GM18867 (cell line): ENCODE data around the gene GRIP1.

Source experiments
- ATAC-seq: cut with Tn5 transposase; IDR thresholded peaks from one replicate; pipeline ENCODE4 v1.9.1; 2021; ENCODE audit warnings: mild to moderate bottlenecking, moderate library complexity; ENCODE audit not compliant: unreplicated experiment

GRIP1 gene

GRCh38 chr12:66694666-66695613 is 16.1 kb upstream of the GRIP1 start:
- no peak for ATAC-seq

- ATAC-seq, result peak; percentile 80
Observed at GRCh38 chr12:66693901-66694513, 15.1 kb upstream of the GRIP1 start.

GRCh38 chr12:66692986-66693385 is 14.1 kb upstream of the GRIP1 start:
- ATAC-seq, result no peak

GRCh38 chr12:66692170-66692569 is 13.3 kb upstream of the GRIP1 start:
- ATAC-seq, result no peak

DNA sequence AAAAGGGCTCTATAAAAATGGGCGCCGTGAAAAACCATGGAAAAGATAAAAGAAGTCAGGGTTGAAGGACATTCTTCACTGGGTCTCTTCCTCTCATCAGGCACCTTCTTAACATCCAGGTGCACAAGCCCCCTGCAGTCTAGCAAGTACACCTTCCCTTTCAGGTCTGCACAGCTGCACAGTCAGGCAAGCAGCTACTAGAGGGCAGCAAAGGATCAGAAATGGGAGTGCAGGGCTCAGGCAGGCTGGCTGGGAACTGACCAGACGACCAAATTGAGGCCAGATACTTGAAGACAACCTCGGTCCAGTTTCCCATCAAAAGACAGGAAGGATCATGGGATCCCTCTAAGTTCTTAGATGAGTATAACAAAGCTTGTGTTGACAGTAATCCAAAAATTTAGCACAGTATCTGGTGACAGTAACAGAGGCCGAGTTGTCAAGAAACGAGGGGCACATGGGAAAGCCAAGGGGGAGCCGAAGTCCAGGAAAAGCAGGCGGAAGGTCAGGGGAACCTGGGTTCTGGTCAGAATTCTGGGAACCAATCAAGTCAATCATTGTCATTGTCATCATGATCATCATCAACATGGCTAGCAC is 10.1 kb upstream of the GRIP1 start:
- ATAC-seq, result peak; percentile 85

DNA sequence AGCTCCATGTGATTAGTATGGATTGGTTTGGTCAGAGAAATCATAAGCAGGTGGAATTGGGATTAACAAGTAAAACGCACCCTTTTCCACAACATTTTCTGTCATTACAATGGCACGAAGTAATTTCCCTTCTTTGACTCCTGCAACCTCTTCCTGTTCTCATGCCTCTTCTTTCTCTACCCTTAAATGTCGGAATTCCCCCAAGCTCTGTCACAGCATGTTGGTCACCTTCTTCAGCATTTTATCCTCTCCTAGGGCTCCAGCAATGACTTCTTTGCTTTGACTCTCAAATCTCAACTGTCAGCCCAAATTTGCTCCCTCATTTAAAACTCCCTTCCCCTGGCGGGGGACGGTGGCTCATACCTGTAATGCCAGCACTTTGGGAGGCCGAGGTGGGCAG is 5.3 kb upstream of the GRIP1 start:
- ATAC-seq, result peak; percentile 44

DNA sequence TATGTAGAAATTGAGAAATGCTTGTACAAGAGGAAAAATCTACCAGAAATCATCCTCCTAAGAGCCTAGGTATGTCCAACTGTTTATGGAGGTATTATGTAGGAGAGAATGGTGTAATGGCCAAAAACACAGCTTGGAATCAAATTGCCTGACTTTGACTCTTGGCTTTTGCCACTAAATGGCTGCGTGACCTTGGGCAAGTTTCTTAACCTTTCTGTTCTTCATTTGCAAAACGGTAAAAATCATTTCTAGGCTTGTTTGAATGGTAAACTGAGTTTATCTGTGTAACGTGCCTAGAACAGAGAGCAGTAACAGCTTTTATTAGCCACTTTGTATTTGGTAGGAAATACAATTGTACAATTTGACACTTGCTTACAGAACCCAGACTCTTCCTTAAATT is 4.9 kb upstream of the GRIP1 start:
- ATAC-seq, result no peak

DNA sequence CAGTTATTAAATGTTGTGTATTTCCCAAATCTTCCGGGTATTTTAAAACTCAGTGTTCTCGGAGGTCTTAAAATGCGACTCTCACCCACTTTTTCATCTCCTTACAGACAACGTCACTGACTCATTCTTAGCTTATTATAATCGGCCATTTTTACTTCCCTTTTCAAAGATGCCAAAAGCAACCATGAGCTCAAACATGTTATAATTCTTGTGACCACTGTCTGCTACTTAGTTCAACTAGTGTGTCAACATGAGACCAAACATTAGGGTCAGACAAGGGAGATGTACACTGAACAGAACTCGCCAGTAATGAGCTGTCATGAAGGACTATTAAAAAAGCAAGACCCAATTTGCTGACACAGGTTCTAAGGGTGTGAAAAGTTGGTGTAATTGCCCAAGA is 4.2 kb upstream of the GRIP1 start:
- ATAC-seq, result no peak

- no peak for ATAC-seq
Observed at GRCh38 chr12:66679461-66680084, 697 bp upstream of the GRIP1 start.

- ATAC-seq, result no peak
Observed at GRCh38 chr12:66676241-66676640, 2.6 kb downstream of the GRIP1 start.

DNA sequence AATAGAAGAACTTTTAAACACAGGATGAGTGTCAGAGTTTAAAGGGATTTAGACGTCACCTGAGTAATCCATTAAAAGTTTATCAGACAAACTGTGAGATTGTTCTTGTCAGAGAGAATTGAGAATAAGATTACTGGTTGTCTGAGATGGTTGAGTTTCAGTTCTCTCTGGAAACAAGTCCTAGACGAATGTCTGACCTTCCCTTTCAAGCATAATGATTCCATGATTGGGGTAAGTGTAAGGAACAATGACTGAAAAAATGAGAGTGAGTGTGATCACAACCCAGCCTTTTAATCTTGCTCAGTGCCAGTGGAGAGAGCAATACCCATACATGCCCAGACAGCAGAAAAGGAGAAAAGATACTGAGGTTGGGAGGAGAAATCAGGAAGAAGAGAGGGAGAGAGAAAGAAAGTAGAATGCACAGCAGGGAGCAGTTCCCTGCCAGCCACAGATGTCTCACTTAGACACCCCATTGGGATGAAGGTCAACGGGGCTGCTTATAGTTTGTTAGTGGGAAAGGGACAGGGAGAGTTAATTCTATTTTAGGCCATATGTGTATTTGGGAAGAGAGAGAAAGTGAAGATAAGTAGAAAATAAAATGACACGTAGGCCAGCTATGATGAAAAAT is 4.3 kb downstream of the GRIP1 start:
- no peak for ATAC-seq

DNA sequence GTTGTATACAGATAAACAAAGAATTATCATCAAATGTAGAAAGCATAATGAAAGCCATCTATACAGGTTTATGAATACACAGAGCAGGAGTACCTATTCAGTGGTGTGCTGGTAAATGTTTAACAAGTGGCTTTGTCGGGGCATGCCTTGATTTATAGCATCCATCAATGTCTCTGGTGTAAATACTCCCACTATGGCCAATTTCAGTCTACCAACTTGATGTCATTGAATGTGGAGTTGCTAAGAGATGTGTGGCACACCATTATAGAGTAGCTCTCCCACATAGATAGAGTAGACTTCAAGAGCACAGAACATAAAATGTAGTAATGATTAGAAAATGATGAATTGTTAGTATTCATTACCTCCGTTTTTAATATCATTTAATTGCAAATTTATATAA is 9.3 kb downstream of the GRIP1 start:
- ATAC-seq, result no peak

DNA sequence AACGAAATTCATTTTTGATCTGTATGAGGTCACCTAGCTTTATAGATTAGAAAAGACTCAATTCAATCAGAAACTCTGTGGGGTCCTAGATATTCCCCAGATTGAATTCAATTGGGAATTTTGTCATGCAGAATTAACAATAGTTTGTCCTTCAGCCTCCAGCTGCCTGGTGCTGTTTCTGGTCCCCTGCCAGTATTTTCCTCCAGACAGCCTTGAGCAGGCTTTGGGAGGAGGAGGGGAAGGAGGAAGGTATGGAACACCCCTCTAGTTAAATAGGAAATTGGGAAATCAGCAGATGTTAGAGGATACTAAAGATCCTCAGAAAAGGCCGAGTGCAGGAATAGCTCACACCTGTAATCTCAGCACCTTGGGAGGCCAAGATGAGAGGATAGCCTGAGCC is 10.6 kb downstream of the GRIP1 start:
- ATAC-seq, result no peak

- no peak for ATAC-seq
Observed at GRCh38 chr12:66667906-66668305, 11.0 kb downstream of the GRIP1 start.

GRCh38 chr12:66666481-66666880 is 12.4 kb downstream of the GRIP1 start:
- ATAC-seq, result no peak

DNA sequence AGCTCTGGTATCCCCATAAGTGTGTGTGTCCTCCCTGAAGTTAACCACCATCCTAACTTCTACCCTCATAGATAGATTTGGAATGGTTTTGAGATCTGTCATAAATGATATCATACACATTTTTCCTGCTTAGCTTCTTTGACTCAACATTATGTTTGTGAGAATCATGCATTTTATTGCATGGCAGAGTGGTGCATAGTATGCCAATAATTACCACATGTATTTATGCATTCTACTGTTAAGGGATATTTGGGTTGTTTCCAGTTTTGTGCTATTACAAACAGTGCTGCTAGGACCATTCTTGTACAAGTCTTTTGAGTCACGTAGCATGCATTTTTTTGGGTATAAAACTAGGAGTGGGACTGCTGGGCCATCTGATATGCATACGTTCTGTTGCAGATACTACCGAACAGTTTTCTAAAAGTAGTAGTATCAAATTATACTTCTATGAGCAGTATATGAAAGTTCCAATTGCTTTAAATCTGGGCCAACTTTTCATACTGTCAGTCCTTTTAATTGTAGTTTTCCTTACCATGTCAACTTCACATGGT is 13.4 kb downstream of the GRIP1 start:
- no peak for ATAC-seq

DNA sequence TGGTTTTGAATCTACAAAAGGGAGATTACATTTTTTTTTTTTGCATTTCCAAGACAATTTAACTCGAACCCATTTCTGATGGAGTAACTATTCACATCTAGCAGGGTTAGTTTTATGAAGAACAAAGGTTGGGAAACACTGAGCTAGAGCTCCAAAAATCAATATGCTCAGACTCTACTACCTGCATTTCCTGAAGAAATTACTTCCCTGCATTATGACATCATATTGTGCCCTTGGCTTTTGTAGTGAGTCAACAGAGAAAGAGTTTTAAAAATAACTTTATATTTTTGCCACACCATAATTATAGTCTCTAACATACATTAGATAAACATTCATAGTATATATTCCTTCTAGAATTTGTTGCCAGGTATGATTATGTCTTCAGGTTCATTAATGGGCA is 14.8 kb downstream of the GRIP1 start:
- ATAC-seq, result no peak

DNA sequence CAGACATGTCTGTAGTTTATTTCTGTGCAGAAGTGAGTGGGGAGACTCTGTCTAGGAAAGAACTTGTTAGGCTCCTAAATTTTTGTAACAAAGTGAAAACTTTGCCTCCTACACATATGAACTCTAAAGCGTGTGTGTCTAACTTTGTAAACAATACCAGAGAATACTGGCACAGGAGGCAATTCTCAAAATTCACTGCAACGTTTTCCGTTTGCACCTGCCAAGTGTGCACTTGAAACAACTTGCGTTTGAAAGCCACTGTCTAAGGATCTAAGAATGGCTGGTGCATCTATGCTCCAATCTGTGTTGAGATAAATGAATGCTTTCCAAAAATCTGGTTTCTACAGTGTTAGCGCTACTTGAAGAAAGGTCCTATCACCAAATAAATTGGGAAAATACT is 15.3 kb downstream of the GRIP1 start:
- no peak for ATAC-seq

- ATAC-seq, result no peak
Observed at GRCh38 chr12:66662729-66663128, 16.1 kb downstream of the GRIP1 start.

- no peak for ATAC-seq
Observed at GRCh38 chr12:66662179-66662578, 16.7 kb downstream of the GRIP1 start.

DNA sequence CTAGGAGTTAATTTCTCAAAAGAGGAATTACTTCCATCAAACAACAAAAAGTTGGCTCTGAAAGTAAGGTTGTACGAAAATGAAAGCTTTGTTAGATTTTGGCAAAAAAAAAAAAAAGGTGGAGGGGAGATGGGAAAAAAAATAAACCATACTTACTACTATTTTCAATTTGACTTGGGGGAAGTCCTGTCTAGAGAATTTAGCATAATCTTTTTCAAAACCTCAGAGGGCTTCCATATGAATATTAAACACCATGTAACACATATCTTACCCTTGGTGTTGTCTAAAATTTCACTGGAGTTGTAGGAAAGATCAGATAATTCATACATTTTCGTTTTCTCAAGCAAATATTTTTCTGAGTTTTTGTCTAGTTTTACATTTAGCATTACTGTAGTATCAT is 17.5 kb downstream of the GRIP1 start:
- ATAC-seq, result no peak
